ENCODE data around the gene ZKSCAN8. TPM values are rescaled to one million over a fixed set of nuclear protein-coding genes. Genes with fewer than 3 reads are reported as not detected.

Gene ZKSCAN8
- total RNA-seq, 1 experiment from 2014 or later = 20.7 TPM

GRCh38 chr6:28136585-28137504, 4.8 kb upstream of the ZKSCAN8 start:
- no peaks in the 10 kb centered on the region for H4K20me1 ChIP-seq (ENCODE audit: insufficient read depth)
- H3K9ac ChIP-seq (ENCODE audit: low read length) = peak overlapping the region; percentile 71
- no peaks in the 10 kb centered on the region for H3K9me3 ChIP-seq (ENCODE audit: control insufficient read depth in 1 of 2, insufficient read depth in 1 of 2, low read depth in 1 of 2, low read length in 2 of 2)
- no peaks in the 10 kb centered on the region for H3K27me3 ChIP-seq (ENCODE audit: insufficient read depth, low read length)
- peaks cover 49% of the 10 kb centered on the region for H3K79me2 ChIP-seq (ENCODE audit: insufficient read depth, low read length)
- peak overlapping the region; percentile 80 for H3K4me2 ChIP-seq (ENCODE audit: low read length)
- ATAC-seq = peak; percentile 66
- peak; percentile 78 for DNase-seq (ENCODE audit: low read depth, low spot score)
- no peaks in the 10 kb centered on the region for H3K9me2 ChIP-seq (ENCODE audit: insufficient read depth)
- intact Hi-C loops (cut with micrococcal nuclease) = loop anchor here (1.0 kb wide), 1 partner anchor 115 kb away; the partner anchor contains the start of gene ZKSCAN4
- no TSS peak for BruUV-seq (replicated peaks)
- 0 out of 4 replicates have a peak, but pooled peaks cover 0 to 8% of the 10 kb centered on the region in 2 experiments for H3K36me3 ChIP-seq (ENCODE audit: control insufficient read depth in 1 of 2, insufficient read depth in 2 of 2, low read length in 2 of 2)
- ChIA-PET CTCF (no interaction called here), POLR2A (interaction anchor here (1.0 to 1.2 kb wide), 2 partner anchors 13 to 244 kb away, joined by 3 to 4 read pairs; partner anchors contain the start of gene ZSCAN16), RAD21 (ENCODE audit: low non-redundant PET in 1 of 2, low total read pairs in 2 of 2, uncharacterized antibody in 2 of 2, unreplicated experiment in 2 of 2) (no interaction called here)
- peak overlapping the region; percentile 82 for H2AFZ ChIP-seq (ENCODE audit: low read depth, low read length, poor library complexity, severe bottlenecking)
- H3K27ac ChIP-seq (ENCODE audit: low read depth, low read length) = peak overlapping the region; percentile 50
- peak overlapping the region; percentile 90 to 93 for H3K4me3 ChIP-seq (replicated peaks in 1 of 2; ENCODE audit: low read depth in 1 of 2, low read length in 2 of 2)
- H3K4me1 ChIP-seq (ENCODE audit: control insufficient read depth in 1 of 2, insufficient read depth in 2 of 2, low read length in 2 of 2) = peaks cover 10 to 19% of the 10 kb centered on the region in 2 experiments
- TF ChIP-seq ZBTB33 (IDR thresholded peaks at IDR 0.05; ENCODE audit: extremely low read depth, insufficient replicate concordance, low read length) = no peak
- no peak for TF ChIP-seq REST (IDR thresholded peaks at IDR 0.05; ENCODE audit: low read depth)
- TF ChIP-seq SRF (IDR thresholded peaks at IDR 0.05; ENCODE audit: low read depth) = no peak
- TF ChIP-seq JUND (IDR thresholded peaks at IDR 0.05) = no peak
- TF ChIP-seq EGR1 (IDR thresholded peaks at IDR 0.05; ENCODE audit: low read depth) = no peak
- peak; percentile 93 for TF ChIP-seq SIN3A (IDR thresholded peaks at IDR 0.05; ENCODE audit: low read depth)
- no peak for TF ChIP-seq CTCF (IDR thresholded peaks at IDR 0.05 in 2 of 3, conservative IDR thresholded peaks at IDR 0.05 in 1 of 3; ENCODE audit: borderline replicate concordance in 1 of 3, insufficient read depth in 1 of 3, low read depth in 2 of 3, low read length in 2 of 3)
- no peak for TF ChIP-seq EZH2phosphoT487 (IDR thresholded peaks at IDR 0.05; ENCODE audit: borderline replicate concordance)
- TF ChIP-seq ELF1 (IDR thresholded peaks at IDR 0.05; ENCODE audit: borderline replicate concordance, low read depth) = peak; percentile 46
- peak; percentile 54 for TF ChIP-seq ZFX (IDR thresholded peaks at IDR 0.05)
- TF ChIP-seq EZH2 (IDR thresholded peaks at IDR 0.05) = no peak
- TF ChIP-seq POLR2AphosphoS5 (IDR thresholded peaks at IDR 0.05; ENCODE audit: low read depth, low read length) = peak; percentile 79
- TF ChIP-seq ATF3 (IDR thresholded peaks at IDR 0.05) = no peak
- no peak; the same call in 1 of the 2 replicates for TF ChIP-seq FOSL1 (IDR thresholded peaks at IDR 0.05; ENCODE audit: low read depth)
- no peak for TF ChIP-seq ZNF274 (IDR thresholded peaks at IDR 0.05; ENCODE audit: low read depth, low read length)
- TF ChIP-seq RAD21 (IDR thresholded peaks at IDR 0.05; ENCODE audit: low read depth) = peak; percentile 25; the same call in 1 of the 2 replicates
- peak; percentile 44 for TF ChIP-seq POLR2A (IDR thresholded peaks at IDR 0.05; ENCODE audit: borderline replicate concordance, extremely low read depth, insufficient read depth, insufficient read length)
- TF ChIP-seq TCF7L2 (IDR thresholded peaks at IDR 0.05; ENCODE audit: borderline replicate concordance, extremely low read depth, insufficient read depth, insufficient read length) = no peak
- no peak for TF ChIP-seq CEBPB (IDR thresholded peaks at IDR 0.05; ENCODE audit: low read depth)

Data from HCT116 (cell line).